HCT116 (cell line): ENCODE measurements around the gene C19orf38. TPM values are rescaled to one million over a fixed set of nuclear protein-coding genes. Genes with fewer than 3 reads are reported as not detected.

ENCODE experiments used
- ATAC-seq: fragments of 200-7000 bp; cut with Tn5 transposase; 2 replicates; pipeline ENCODE4 v1.9.1; 2020; ENCODE audit warnings: mild to moderate bottlenecking, moderate library complexity
- BruUV-seq: library from RNA; stranded (reverse); fragments of 400-500 nt; replicated peaks from 2 replicates; lab custom pipeline; 2021; lab: Mats Ljungman, UMichigan
- CTCF ChIA-PET: fragments of 300-600 bp; sonication (Branson Sonifier 250); formaldehyde crosslinking; loops from one replicate; lab custom pipeline; 2021; ENCODE audit warnings: antibody characterized with exemption; lab: Charles Lee
- POLR2A ChIA-PET: fragments of 300-600, 350-600 bp; sonication (Branson Sonifier 250); formaldehyde crosslinking; loops from one replicate; lab custom pipeline; 2021; ENCODE audit warnings: antibody characterized with exemption; lab: Charles Lee
- RAD21 ChIA-PET, 2 experiments: fragments of 300-600 bp; sonication (Branson Sonifier 250); formaldehyde crosslinking; loops; one replicate each; lab custom pipeline; 2023; ENCODE audit warnings: low total read pairs in 2 of 2; ENCODE audit not compliant: uncharacterized antibody in 2 of 2, unreplicated experiment in 2 of 2, low non-redundant PET in 1 of 2; lab: Charles Lee
- DNase-seq: peaks from one replicate; pipeline ENCODE4 v3.0.0-alpha.2; 2010; ENCODE audit warnings: low read depth, low spot score
- H2AFZ ChIP-seq: fragments of 200-600 bp; shearing (Covaris generic), sonication (generic); 2 replicates; pipeline ENCODE4 v1.6.1; 2017; ENCODE audit warnings: low read depth, mixed run types, mixed read lengths, antibody characterized with exemption, low read length; ENCODE audit not compliant: poor library complexity, severe bottlenecking
- H3K27ac ChIP-seq: 2 replicates; pipeline ENCODE4 v1.5.1; 2012; ENCODE audit warnings: low read depth, low read length
- H3K27me3 ChIP-seq: fragments of 200-600 bp; sonication (generic); 2 replicates; pipeline ENCODE4 v1.6.1; 2016; ENCODE audit warnings: mixed run types, low read length, mixed read lengths; ENCODE audit not compliant: insufficient read depth
- H3K36me3 ChIP-seq, 2 experiments: fragments of 200-500 bp in 1 of 2; fragments of 200-600 bp in 1 of 2; sonication (Bioruptor generic) in 1 of 2; sonication (generic) in 1 of 2; 2 replicates each; pipeline versions ENCODE4 v1.5.1 to v1.6.1; 2014 to 2016; ENCODE audit warnings: low read length in 2 of 2, inconsistent platforms in 1 of 2, mixed read lengths in 1 of 2, mixed run types in 1 of 2; ENCODE audit not compliant: insufficient read depth in 2 of 2, control insufficient read depth in 1 of 2
- H3K4me1 ChIP-seq, 2 experiments: fragments of 200-600 bp in 1 of 2; sonication (generic) in 1 of 2; 2 replicates each; pipeline versions ENCODE4 v1.5.1 to v1.6.1; 2012 to 2017; ENCODE audit warnings: low read length in 2 of 2, inconsistent platforms in 1 of 2, mild to moderate bottlenecking in 1 of 2, mixed read lengths in 1 of 2, mixed run types in 1 of 2, moderate library complexity in 1 of 2; ENCODE audit not compliant: insufficient read depth in 2 of 2, control insufficient read depth in 1 of 2
- H3K4me2 ChIP-seq: fragments of 200-600 bp; sonication (generic); 2 replicates; pipeline ENCODE4 v1.6.1; 2017; ENCODE audit warnings: mixed run types, low read length, mixed read lengths
- H3K4me3 ChIP-seq, 2 experiments: fragments of 200-600 bp in 1 of 2; sonication (generic) in 1 of 2; replicated peaks in 1 of 2; 2 replicates each; pipeline ENCODE4 v1.5.1; 2011 to 2016; ENCODE audit warnings: low read length in 2 of 2, control low read depth in 1 of 2, low read depth in 1 of 2, mild to moderate bottlenecking in 1 of 2, mixed read lengths in 1 of 2, mixed run types in 1 of 2
- H3K79me2 ChIP-seq: fragments of 200-600 bp; sonication (generic); 2 replicates; pipeline ENCODE4 v1.6.1; 2017; ENCODE audit warnings: mild to moderate bottlenecking, mixed run types, low read length, moderate library complexity, mixed read lengths; ENCODE audit not compliant: insufficient read depth
- H3K9ac ChIP-seq: fragments of 200-600 bp; sonication (generic); 2 replicates; pipeline ENCODE4 v1.6.1; 2016; ENCODE audit warnings: low read length, mixed read lengths
- H3K9me2 ChIP-seq: fragments of 200-600 bp; sonication (generic), shearing (Covaris generic); 2 replicates; pipeline ENCODE4 v1.6.1; 2017; ENCODE audit warnings: mixed run types, mild to moderate bottlenecking, moderate library complexity; ENCODE audit not compliant: insufficient read depth
- H3K9me3 ChIP-seq, 2 experiments: fragments of 200-500 bp in 1 of 2; fragments of 200-600 bp in 1 of 2; sonication (Bioruptor generic) in 1 of 2; sonication (generic) in 1 of 2; 2 replicates each; pipeline ENCODE4 v1.6.1; 2014 to 2017; ENCODE audit warnings: low read length in 2 of 2, mixed read lengths in 2 of 2, inconsistent platforms in 1 of 2, low read depth in 1 of 2, mild to moderate bottlenecking in 1 of 2, mixed run types in 1 of 2, moderate library complexity in 1 of 2; ENCODE audit not compliant: control insufficient read depth in 1 of 2, insufficient read depth in 1 of 2
- H4K20me1 ChIP-seq: fragments of 200-600 bp; sonication (generic), shearing (Covaris generic); 2 replicates; pipeline ENCODE4 v1.6.1; 2017; ENCODE audit warnings: mixed run types, mild to moderate bottlenecking, moderate library complexity; ENCODE audit not compliant: insufficient read depth
- ATF3 ChIP-seq: IDR thresholded peaks from 2 replicates; pipeline ENCODE4 v1.6.1; 2012
- CBX3 ChIP-seq: IDR thresholded peaks from 2 replicates; pipeline ENCODE4 v1.6.1; 2012; ENCODE audit warnings: low read depth
- CEBPB ChIP-seq: IDR thresholded peaks from 2 replicates; pipeline ENCODE4 v1.6.1; 2012; ENCODE audit warnings: low read depth
- EGR1 ChIP-seq: IDR thresholded peaks from 2 replicates; pipeline ENCODE4 v1.6.1; 2012; ENCODE audit warnings: low read depth
- ELF1 ChIP-seq: IDR thresholded peaks from 2 replicates; pipeline ENCODE4 v1.6.1; 2012; ENCODE audit warnings: low read depth, borderline replicate concordance
- EZH2 ChIP-seq: fragments of 200-600 bp; sonication (generic); IDR thresholded peaks from 2 replicates; pipeline ENCODE4 v1.6.1; 2017; ENCODE audit warnings: antibody characterized with exemption, mixed run types
- FOSL1 ChIP-seq: IDR thresholded peaks from 2 replicates; pipeline ENCODE4 v1.6.1; 2012; ENCODE audit warnings: low read depth
- JUND ChIP-seq: IDR thresholded peaks from 2 replicates; pipeline ENCODE4 v1.6.1; 2012
- MAX ChIP-seq: IDR thresholded peaks from 2 replicates; pipeline ENCODE4 v1.6.1; 2012
- POLR2A ChIP-seq: IDR thresholded peaks from 2 replicates; pipeline ENCODE4 v1.7.0; 2011; ENCODE audit warnings: borderline replicate concordance; ENCODE audit not compliant: insufficient read depth, insufficient read length; ENCODE audit errors: extremely low read depth
- POLR2AphosphoS5 ChIP-seq: IDR thresholded peaks from 2 replicates; pipeline ENCODE4 v1.6.1; 2011; ENCODE audit warnings: mild to moderate bottlenecking, low read depth, low read length, moderate library complexity
- REST ChIP-seq: IDR thresholded peaks from 2 replicates; pipeline ENCODE4 v1.6.1; 2012; ENCODE audit warnings: low read depth
- SIN3A ChIP-seq: IDR thresholded peaks from 2 replicates; pipeline ENCODE4 v1.6.1; 2012; ENCODE audit warnings: low read depth
- SP1 ChIP-seq: IDR thresholded peaks from 2 replicates; pipeline ENCODE4 v1.6.1; 2012; ENCODE audit warnings: low read depth
- TCF7L2 ChIP-seq: IDR thresholded peaks from 2 replicates; pipeline ENCODE4 v1.7.0; 2011; ENCODE audit warnings: borderline replicate concordance, inconsistent platforms; ENCODE audit not compliant: insufficient read depth, insufficient read length; ENCODE audit errors: extremely low read depth
- YY1 ChIP-seq: IDR thresholded peaks from 2 replicates; pipeline ENCODE4 v1.6.1; 2011; ENCODE audit warnings: low read length, low read depth, moderate library complexity, mild to moderate bottlenecking; ENCODE audit not compliant: insufficient replicate concordance; ENCODE audit errors: extremely low read depth
- ZBTB33 ChIP-seq: IDR thresholded peaks from 2 replicates; pipeline ENCODE4 v1.6.1; 2011; ENCODE audit warnings: mild to moderate bottlenecking, low read length, moderate library complexity; ENCODE audit not compliant: insufficient replicate concordance; ENCODE audit errors: extremely low read depth
- ZFX ChIP-seq: fragments of 450-650 bp; IDR thresholded peaks from 2 replicates; pipeline ENCODE4 v1.6.1; 2017
- ZNF274 ChIP-seq: fragments of 200-500 bp; sonication (Bioruptor generic); IDR thresholded peaks from 2 replicates; pipeline ENCODE4 v1.6.1; 2014; ENCODE audit warnings: mild to moderate bottlenecking, low read depth, low read length, inconsistent platforms
- intact Hi-C: fragments of 100-400 bp; cut with micrococcal nuclease; formaldehyde crosslinking; loops from 2 replicates; pipeline ENCODE4 v1.10.0; 2022
- total RNA-seq: library from RNA; stranded (reverse); gene quantifications from one replicate; pipeline ENCODE4 v1.2.1, GENCODE V29; 2021; ENCODE audit not compliant: unreplicated experiment

The C19orf38 gene
- total RNA-seq, 1 experiment from 2014 or later: 0.74 TPM

- Histone ChIP-seq H3K9me3 (no peaks in the 10 kb centered on the region), H3K36me3 (no peaks in the 10 kb centered on the region), H3K4me2 (no peak overlapping the region), H3K4me3 (no peak overlapping the region), H4K20me1 (peaks cover 5% of the 10 kb centered on the region; the same call in 1 of the 2 replicates), H3K9me2 (no peaks in the 10 kb centered on the region), H3K9ac (no peak overlapping the region), H2AFZ (no peak overlapping the region), H3K79me2 (peaks cover 92% of the 10 kb centered on the region), H3K27ac (no peak overlapping the region), H3K27me3 (no peaks in the 10 kb centered on the region), H3K4me1 (peaks cover 17 to 37% of the 10 kb centered on the region in 2 experiments)
- intact Hi-C loops: no loop called here
- BruUV-seq: no TSS peak
- DNase-seq (no peak), ATAC-seq (no peak)
- TF ChIP-seq ZBTB33 (no peak), ELF1 (no peak), POLR2A (no peak), FOSL1 (no peak), EZH2 (no peak), YY1 (no peak), MAX (no peak), ZNF274 (no peak), ZFX (no peak), CEBPB (no peak), SP1 (no peak), CBX3 (no peak), ATF3 (no peak), REST (no peak), TCF7L2 (no peak), SIN3A (no peak), JUND (no peak), POLR2AphosphoS5 (no peak), EGR1 (no peak)
- POLR2A ChIA-PET: no interaction called here
- RAD21 ChIA-PET: no interaction called here
- CTCF ChIA-PET: no interaction called here
Measured at GRCh38 chr19:10889880-10890279, 41.7 kb downstream of the C19orf38 start.
